WTC11 (cell line): ENCODE measurements around the gene BCO1.

ENCODE experiments used
- CREB1 ChIP-seq: sonication (generic); formaldehyde crosslinking; IDR thresholded peaks from 2 replicates; pipeline ENCODE4 v1.8.0; 2023; ENCODE audit warnings: mild to moderate bottlenecking, missing genetic modification reagents
- ESRRA ChIP-seq: sonication (generic); formaldehyde crosslinking; IDR thresholded peaks from 2 replicates; pipeline ENCODE4 v1.8.1; 2022; ENCODE audit warnings: mild to moderate bottlenecking, missing genetic modification reagents, borderline replicate concordance
- NFE2L1 ChIP-seq: sonication (generic); formaldehyde crosslinking; IDR thresholded peaks from 2 replicates; pipeline ENCODE4 v1.8.1; 2023; ENCODE audit warnings: missing genetic modification reagents
- TF ChIP-seq, protein P1 (sequence below): fragments of 200-600 bp; IDR thresholded peaks from 2 replicates; pipeline ENCODE4 v1.8.0; 2022; ENCODE audit warnings: antibody characterized with exemption
- TF ChIP-seq, protein P2 (sequence below): sonication (generic); formaldehyde crosslinking; IDR thresholded peaks from 2 replicates; pipeline ENCODE4 v1.8.1; 2023; ENCODE audit warnings: mild to moderate bottlenecking, missing genetic modification reagents
- TF ChIP-seq, protein P3 (sequence below): sonication (generic); formaldehyde crosslinking; IDR thresholded peaks from 2 replicates; pipeline ENCODE4 v1.8.1; 2023; ENCODE audit warnings: mild to moderate bottlenecking, missing genetic modification reagents, moderate library complexity

DNA sequence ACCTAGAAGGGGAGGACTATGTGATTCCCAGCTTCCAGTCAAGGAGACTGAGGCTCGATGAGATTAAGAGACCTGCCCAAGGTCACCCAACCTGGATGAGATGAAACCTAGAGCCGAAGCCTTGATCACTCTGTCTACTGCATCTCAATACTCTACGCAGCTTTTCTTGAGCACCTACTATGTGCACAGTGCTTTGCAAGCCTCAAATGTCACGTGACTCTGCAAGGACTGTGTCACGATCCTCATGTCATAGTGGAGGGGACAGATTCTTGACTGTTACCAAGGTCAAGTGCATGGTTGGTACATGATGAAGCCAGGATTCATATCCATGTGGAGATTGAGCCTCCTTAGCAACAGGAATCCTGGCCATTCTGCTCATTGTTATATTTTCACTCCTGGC, 14.7 kb downstream of the BCO1 start:
- TF ChIP-seq, protein P1, sequence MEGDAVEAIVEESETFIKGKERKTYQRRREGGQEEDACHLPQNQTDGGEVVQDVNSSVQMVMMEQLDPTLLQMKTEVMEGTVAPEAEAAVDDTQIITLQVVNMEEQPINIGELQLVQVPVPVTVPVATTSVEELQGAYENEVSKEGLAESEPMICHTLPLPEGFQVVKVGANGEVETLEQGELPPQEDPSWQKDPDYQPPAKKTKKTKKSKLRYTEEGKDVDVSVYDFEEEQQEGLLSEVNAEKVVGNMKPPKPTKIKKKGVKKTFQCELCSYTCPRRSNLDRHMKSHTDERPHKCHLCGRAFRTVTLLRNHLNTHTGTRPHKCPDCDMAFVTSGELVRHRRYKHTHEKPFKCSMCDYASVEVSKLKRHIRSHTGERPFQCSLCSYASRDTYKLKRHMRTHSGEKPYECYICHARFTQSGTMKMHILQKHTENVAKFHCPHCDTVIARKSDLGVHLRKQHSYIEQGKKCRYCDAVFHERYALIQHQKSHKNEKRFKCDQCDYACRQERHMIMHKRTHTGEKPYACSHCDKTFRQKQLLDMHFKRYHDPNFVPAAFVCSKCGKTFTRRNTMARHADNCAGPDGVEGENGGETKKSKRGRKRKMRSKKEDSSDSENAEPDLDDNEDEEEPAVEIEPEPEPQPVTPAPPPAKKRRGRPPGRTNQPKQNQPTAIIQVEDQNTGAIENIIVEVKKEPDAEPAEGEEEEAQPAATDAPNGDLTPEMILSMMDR = no peak
- TF ChIP-seq, protein P2, sequence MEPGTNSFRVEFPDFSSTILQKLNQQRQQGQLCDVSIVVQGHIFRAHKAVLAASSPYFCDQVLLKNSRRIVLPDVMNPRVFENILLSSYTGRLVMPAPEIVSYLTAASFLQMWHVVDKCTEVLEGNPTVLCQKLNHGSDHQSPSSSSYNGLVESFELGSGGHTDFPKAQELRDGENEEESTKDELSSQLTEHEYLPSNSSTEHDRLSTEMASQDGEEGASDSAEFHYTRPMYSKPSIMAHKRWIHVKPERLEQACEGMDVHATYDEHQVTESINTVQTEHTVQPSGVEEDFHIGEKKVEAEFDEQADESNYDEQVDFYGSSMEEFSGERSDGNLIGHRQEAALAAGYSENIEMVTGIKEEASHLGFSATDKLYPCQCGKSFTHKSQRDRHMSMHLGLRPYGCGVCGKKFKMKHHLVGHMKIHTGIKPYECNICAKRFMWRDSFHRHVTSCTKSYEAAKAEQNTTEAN (CRISPR knock-in tag) = no peak
- TF ChIP-seq, protein P3, sequence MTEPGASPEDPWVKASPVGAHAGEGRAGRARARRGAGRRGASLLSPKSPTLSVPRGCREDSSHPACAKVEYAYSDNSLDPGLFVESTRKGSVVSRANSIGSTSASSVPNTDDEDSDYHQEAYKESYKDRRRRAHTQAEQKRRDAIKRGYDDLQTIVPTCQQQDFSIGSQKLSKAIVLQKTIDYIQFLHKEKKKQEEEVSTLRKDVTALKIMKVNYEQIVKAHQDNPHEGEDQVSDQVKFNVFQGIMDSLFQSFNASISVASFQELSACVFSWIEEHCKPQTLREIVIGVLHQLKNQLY (CRISPR knock-in tag) = no peak
- TF ChIP-seq CREB1 (no peak), ESRRA (CRISPR knock-in tag) (no peak), NFE2L1 (no peak)
